Activated CD8-positive, alpha-beta memory T cell treated with anti-CD3 and anti-CD28 coated beads, Interleukin-2, amount 50 U/mL, for 1 hour (primary cell): ENCODE results near the gene POLD3.

Experiments
- DNase-seq: peaks from one replicate; pipeline ENCODE4 v3.0.0-alpha.2; 2020; ENCODE audit errors: extremely low read depth

The POLD3 gene, protein sequence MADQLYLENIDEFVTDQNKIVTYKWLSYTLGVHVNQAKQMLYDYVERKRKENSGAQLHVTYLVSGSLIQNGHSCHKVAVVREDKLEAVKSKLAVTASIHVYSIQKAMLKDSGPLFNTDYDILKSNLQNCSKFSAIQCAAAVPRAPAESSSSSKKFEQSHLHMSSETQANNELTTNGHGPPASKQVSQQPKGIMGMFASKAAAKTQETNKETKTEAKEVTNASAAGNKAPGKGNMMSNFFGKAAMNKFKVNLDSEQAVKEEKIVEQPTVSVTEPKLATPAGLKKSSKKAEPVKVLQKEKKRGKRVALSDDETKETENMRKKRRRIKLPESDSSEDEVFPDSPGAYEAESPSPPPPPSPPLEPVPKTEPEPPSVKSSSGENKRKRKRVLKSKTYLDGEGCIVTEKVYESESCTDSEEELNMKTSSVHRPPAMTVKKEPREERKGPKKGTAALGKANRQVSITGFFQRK

DNA sequence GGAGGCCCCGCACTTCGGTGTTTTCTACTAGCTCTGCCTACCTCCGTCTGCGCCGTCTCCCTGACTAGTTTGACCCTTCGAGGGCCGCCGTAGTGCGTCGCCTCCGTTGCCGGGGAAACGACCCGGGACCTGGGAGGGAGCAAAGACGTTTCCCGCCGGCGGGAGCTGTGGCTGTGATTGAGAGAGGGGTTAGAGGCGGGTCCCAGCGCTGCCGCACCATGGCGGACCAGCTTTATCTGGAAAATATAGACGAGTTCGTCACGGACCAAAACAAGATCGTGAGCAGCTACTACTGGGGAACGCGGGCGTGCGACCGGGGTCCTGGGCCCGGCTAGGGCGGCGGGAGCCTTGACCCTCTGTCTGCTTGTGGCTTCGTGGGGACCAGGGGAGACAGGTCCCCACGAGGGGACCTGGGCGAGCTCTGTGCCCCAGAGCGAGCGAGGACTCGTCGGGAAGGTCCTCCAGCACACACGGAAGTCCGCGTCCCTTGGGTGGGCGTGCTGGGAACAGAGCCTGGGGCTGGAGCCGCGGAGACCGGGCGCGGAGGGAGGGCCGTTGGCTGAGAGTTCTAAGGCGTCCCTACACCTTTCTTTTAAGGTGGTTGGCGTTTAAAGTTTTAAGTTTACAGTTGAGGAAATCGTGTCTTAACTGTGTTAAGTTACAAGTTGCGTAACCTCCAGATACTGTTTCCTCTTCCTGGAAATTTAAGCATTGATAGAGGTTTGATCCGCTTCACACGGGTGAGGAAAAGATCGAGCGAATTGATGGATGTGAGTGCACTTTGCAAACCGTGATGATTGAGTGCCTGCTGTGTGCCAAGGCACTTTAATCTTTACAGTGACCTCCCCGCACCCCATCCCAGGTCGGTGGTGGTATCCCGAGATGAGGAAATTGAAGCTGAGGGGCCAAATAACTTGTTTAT lies at the start of gene POLD3:
Gene POLD3, plus strand, starts transcription at position 142 of the 922 bp plus-strand sequence. Its CDS starts 77 bp downstream, at position 219.
- peak; percentile 77 for DNase-seq

DNA sequence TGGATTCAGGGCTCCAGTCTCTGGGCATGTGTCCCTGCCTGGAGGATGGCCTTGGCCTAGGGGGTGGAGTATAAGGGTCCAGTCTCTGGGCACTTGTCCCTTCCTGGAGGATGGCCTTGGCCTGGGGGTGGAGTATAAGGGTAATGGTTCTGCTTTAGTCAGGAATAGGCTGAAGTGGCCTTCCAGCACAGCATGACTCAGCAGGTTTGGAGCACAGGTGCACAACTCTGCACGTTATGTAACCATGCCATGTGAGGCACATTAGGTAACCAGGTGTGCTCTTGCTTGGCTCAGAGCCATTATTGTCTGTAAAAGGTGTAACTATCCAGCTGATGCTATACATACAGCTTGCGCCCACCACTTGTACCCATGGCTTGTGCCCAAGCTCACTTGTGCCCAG lies 48.4 kb upstream of the POLD3 start:
- DNase-seq = no peak

DNA sequence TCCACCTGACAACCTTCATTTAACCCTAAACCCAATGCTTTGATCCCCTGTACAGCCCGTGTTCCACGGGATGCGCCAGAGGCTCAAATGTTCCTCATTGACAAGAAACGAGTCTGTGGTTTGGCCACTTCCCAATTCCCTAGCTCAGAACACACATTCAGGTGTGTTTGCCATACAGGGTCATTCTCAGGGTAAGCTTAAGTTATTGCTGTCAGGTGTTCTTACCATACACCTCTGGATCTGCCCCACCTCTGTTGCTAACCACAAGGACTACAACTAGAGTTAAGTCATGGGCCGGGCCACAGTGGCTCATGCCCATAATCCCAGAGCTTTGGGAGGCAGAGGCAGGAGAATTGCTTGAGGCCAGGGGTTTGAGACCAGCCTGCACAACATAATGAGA lies 45.6 kb upstream of the POLD3 start:
- DNase-seq = no peak

- no peak for DNase-seq
Observed at GRCh38 chr11:74550991-74551753, 41.2 kb upstream of the POLD3 start.

- DNase-seq = no peak
Observed at GRCh38 chr11:74551754-74552145, 40.6 kb upstream of the POLD3 start.

GRCh38 chr11:74557526-74557925 lies 34.9 kb upstream of the POLD3 start:
- DNase-seq = no peak

DNA sequence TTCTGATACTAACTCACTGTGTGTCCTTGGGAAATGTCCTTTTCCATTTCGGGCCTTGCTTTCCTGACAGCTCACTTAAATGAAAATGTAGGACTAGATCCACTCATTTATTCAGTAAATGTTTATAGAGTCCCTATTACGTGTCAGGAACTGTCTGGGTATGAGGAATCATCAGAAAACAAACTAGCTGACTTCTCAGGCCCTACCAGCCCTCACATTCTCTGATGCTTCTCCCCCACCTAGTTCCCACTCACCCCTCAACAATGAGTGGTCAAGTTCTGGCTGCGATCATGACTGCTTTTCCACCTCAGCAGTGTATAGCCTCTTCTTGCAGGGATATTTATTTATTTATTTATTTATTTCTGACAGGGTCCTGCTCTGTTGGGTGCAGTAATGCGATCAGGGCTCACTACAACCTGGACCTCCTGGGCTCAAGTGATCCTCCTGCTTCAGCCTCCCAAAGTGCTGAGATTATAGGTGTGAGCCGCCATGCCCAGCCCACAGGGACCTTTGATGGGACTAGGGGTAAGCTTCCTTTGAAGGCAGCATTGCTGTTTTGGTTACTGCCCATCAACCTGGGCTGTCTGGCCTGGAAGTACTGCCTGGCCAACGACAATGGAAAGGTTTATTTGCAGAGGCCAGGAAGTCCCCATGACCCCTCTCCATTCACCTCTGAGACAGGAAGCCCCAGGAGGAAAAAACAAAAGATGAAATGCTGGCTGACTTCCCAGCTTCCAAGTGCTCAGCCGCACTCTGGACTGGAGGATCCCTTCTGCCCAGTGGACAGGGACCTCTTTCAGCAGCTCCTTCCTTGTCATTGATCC lies 33.1 kb upstream of the POLD3 start:
- DNase-seq = no peak

- DNase-seq = no peak
Observed at GRCh38 chr11:74559934-74560309, 32.5 kb upstream of the POLD3 start.

GRCh38 chr11:74566146-74566960 lies 26.0 kb upstream of the POLD3 start:
- DNase-seq = no peak

GRCh38 chr11:74568028-74568427 lies 24.4 kb upstream of the POLD3 start:
- no peak for DNase-seq

DNA sequence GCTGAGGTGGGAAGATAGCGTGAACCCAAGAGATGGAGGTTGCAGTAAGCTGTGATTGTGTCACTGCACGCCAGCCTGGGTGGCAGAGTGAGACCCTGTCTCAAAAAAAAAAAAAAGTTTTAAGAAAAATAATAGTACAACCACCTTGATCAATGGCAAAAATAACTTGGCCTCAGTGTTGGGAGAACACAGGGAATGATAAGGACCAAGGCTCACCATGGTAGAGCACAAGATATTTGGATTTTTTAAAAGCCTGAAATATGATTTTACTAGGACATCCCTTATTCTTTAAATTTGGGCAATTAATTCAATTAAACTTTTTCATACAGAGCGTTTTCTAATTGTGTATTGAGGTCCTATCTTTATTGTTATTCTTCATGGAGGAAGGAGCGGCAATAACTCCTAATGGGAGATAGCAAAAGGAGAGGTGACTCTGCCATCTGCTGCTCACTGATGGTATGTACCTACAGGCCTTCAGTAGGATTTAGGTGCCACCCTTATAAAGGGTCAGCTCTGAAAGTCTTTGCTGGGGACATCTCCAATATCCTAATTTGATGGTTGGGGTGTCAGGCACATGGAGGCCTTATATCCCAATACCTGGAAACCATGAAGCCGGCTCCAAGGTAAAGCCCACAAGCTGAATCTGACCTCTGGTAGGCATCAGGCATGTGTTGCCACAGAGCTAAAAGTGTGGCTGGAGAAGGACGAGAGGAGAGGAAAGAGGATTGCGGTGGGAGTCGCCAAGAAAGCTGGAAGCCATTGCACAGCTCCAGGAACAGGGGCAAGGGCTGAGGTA lies 21.9 kb upstream of the POLD3 start:
- no peak for DNase-seq

GRCh38 chr11:74571062-74571399 lies 21.4 kb upstream of the POLD3 start:
- no peak for DNase-seq

DNA sequence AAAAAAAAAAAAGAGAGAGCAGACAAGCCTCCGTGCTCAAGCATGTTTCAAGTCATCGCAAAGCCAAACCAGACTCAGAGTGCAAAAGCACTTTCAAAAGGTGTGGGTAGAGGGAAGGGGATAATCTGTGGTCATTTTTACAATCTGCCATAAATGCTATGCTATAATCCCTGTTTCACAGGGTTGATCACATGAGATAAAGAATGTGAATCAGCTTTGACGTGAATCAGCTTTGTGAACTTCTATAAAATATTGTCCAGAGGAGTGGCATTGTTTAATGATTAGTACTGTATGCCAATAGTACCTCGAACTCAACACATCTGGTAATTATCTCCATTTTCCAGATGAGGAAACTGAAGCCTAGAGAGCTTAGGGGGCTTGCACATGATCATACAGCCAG lies 20.0 kb upstream of the POLD3 start:
- no peak for DNase-seq

DNA sequence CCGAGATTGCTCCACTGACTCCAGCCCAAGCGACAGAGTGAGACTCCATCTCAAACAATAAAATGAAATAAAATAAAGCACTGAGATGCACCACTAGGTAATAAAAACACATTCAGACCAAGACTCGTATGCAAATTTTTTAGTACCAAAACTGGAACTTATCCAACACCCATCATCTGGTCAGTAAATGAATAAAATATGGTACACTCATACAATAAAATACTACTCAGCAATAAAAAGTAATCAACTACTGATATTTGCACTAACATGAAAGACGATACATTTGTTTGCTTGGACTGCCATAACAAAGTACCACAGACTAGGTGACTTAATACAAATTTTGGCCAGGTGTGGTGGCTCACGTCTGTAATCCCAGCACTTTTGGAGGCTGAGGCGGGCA lies 17.8 kb upstream of the POLD3 start:
- DNase-seq = no peak

DNA sequence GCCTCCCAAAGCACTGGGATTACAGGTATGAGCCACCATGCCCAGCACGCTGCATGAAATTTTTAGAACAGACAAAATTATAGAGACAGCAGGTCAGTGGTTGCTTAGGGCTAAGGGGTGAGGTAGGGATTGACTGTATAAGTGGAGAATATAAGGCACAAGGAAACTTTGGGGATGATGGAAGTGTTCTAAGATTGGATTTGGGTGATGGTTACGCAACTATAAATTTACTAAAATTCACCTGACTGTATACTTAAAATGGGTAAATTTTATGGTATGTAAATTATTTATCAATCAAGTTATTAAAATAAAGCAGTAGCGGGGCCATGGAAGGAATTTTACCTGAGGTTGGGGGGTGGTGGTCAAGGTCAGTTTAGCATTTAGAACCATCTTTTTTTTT lies 16.4 kb upstream of the POLD3 start:
- no peak for DNase-seq

- no peak for DNase-seq
Observed at GRCh38 chr11:74577181-74577580, 15.2 kb upstream of the POLD3 start.

- no peak for DNase-seq
Observed at GRCh38 chr11:74577624-74578396, 14.6 kb upstream of the POLD3 start.

DNA sequence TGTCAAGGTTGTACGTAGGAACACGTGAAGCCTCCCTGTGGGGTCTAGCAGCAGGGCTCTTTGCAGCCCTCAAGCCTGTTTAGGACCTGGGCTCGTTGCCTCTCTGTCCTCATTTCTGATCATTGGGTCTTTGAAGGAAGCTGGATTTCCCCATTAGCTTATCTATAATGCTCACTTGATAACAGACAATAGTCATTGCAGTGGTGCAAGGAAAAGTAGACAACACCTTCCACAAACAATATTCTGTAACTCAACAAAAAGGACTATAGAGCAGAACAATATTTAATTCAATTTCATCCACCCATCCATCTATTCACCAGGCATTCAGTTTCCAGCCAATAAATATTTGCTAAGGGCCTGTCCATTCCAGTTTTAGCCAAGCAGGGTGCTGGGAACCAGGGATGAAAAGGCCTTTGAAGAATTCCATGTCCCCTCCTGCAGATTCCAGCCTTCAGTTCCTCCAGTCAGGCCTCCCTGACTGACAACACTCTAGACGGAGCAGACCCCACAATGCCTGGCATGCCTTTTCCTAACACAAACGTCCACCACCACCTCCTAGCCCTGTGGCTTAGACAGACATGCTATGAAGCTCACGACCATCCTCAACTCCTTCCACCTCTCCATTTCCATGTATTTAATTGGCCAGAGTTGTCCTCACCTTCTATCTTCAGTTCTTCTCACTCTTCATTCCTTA lies 12.7 kb upstream of the POLD3 start:
- DNase-seq = no peak
